GM21526 (cell line): ENCODE results near the gene KAT7.

ENCODE experiments used
- ATAC-seq: cut with Tn5 transposase; IDR thresholded peaks from one replicate; pipeline ENCODE4 v1.9.1; 2021; ENCODE audit warnings: moderate library complexity; ENCODE audit not compliant: unreplicated experiment, low FRiP score

Gene KAT7

DNA sequence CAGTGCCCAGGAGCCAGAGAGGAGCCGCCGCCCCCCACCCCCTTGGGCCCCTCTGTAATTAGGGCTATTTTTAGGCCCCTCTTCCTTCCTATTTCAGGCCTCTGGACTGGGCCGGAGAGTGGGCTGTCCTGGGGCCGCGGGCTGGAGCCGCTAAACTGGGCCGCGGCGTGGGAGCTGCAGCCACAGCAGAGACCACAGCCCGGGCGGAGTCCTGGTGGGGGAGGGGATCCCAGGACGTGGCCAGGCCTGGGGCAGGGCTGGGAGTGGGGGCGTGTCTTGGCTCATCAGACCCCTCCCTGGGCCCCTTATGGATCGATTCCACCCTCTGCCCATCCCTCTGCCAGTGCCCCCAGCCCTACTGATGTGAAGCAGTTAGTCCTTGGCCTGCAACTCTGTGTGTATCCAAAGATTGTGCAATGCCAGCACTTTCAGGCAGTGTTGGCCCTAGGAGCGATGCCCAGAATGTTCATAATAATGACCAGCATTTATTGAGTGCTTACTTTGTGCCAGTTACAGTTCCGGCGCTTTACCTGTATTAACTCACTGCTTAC lies 74.4 kb downstream of the KAT7 start:
- no peak for ATAC-seq

DNA sequence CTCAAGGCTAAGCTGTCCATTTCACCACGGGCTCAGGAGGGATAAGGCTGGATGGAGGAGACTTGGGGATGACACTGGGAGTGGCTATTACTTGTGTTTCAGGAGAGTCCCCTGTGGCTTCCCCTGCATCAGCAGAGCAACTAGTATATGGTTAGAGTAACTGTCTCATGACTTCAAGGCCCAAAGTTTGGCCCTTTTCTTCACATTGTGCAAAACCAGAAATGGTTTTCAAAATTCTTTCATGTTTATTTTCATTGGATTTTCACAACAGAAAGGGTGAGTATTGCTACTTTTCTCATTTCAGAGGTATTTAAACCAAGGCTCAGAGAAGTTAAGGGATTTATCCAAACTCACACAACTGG lies 77.5 kb downstream of the KAT7 start:
- ATAC-seq = no peak

GRCh38 chr17:49866882-49867413 lies 78.5 kb downstream of the KAT7 start:
- ATAC-seq = no peak

- ATAC-seq = no peak
Observed at GRCh38 chr17:49869038-49869374, 80.5 kb downstream of the KAT7 start.

GRCh38 chr17:49870298-49870697 lies 81.8 kb downstream of the KAT7 start:
- ATAC-seq = no peak

GRCh38 chr17:49871211-49871610 lies 82.7 kb downstream of the KAT7 start:
- no peak for ATAC-seq

DNA sequence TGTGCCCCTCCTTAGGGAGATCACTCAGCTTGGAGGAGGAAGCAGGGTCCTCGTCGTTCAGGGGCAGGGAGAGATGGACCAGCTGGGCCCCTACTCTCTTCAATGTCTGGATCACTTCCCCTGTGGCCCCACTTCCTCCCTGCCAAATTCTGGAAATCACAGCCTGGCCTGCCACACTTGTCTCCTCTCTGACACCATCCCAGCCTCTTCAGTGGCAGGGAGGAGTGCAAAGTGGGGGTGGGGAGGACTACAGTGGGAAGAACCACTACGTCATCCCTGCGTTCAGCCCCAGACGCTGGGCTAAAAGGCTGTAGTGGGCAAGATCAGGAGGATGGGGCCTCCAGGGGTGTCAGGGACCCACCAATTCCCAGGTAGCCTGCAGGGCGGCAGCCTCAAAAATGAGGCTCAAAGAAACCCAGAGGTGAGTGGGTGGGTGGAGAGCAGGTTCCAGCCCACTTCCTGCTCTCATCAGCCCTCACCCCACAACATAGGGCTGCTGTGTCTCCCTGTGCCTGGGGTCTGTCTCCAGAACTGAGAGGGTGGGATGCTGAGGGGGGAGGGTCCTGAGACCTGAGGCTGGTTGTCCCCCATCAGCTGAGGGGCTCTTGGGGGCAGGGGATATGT lies 84.4 kb downstream of the KAT7 start:
- no peak for ATAC-seq

- ATAC-seq = no peak
Observed at GRCh38 chr17:49873466-49873865, 85.0 kb downstream of the KAT7 start.

GRCh38 chr17:49873926-49874325 lies 85.4 kb downstream of the KAT7 start:
- no peak for ATAC-seq

DNA sequence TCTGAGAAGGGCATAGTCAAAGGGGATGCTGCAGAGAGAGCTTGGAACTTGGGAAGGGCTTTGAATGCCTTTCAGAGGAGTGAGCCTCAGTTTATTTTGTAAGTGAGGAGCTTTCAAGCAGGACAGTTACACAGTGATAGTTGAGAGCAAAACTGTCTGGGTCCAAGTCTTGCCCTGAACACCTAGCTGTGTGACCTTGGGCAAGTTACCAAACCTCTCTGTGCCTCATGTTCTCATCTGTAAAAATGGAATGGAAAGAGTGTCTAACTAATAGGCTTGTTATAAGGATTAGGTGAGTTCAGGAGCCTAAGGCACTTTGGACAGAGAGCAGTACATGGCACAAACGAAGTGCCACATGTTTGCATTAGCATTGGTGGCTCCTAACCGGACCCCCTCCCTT lies 86.4 kb downstream of the KAT7 start:
- no peak for ATAC-seq

- no peak for ATAC-seq
Observed at GRCh38 chr17:49875685-49876084, 87.2 kb downstream of the KAT7 start.

DNA sequence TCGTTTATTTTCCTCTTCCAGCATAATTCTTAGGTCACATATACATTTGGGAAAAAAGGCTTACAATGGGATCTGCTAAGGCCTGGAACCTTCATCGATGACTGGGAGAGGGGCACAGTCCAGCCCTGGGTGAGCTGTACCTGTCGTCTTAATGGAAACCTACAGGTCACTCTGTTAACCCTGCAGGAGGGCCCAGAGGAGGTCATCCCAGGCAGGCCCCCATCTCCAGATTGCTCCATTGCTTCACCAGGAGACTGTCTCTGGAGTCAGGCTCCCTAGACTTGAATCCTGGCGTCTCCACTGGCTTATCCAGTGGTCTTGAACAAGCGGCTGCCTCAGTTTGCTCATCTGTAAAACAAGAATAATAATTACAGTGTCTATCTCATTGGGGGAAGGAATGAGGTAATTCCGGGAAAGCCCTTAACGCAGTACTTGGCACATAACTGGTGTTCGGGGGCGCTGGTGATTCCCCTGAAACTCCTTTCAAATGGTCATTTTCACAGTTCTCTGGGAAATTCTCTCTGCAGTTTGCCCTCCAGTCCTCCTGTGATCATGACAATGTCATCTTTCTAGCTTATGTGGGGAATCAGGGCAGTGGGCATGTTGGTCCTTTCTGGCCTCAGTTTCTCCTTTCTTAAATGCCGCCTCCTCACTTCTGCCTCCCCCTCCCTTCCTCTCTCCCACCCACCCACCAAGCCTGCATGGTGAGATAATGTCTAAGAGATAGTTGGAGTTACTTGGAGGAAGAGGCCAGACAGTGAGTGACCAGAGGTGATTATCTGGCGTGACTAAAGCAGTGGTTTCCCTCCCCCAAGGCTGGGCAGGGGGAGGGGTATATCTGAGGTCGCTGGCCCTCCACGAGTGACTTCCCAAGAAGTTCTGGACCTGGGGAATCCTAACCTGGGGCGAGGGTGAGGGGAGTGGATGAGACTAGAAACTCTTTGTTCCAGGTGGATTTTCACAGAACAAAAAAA lies 90.7 kb downstream of the KAT7 start:
- no peak for ATAC-seq

DNA sequence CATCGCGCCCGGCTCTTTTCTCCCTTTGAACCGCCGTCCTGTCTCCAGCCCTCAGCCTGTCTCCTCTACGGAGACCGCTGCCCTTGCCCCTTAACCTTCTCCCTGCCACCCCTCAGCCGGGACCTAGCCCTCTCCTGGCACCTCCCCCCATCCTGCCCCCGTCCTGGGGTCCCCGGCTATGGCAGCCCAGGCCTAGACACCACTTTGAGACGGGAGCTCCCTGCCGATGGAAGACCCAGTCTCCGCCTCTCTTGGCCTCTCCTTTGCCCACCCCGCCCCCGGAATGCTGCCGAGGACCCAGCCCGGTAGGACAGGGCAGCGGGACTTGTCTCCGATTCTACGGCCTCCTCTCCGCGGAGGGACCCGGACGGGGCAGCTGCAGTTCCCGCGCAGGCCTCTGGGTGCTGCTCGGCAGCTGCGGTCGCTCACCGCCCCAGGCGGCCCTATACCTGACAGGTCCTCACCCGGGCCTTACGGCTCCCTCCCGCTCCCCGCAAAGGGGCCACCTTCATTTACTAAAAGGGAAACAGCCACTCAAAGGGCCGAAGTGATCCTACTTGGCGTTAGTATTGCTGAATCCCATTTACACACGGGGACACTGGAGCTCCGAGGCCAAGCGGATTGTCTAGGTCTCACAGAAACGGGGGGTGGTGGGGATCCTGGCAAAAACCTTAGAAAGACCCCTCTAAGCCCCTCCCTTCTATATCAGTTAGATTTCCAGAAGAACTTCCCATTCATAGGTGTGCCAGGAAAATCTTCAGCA lies 92.0 kb downstream of the KAT7 start:
- no peak for ATAC-seq

DNA sequence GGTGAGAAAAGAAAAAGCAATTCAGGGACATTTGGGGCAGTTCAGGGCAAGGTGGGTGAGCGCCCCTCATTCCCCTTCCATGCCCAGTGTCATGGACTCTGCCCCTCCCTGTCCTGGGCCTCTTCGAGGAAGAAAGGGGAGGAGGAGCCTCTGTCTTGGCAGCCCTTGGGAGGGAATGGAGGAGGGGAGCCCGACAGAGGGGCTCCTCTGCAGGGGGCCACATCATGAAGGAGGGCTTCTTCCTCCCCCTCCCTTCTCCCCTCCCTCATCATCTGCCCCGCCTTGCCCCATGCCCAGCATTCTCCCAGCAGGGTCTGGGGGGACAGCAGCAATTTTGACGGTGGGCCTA lies 92.5 kb downstream of the KAT7 start:
- no peak for ATAC-seq

- no peak for ATAC-seq
Observed at GRCh38 chr17:49882434-49882833, 94.0 kb downstream of the KAT7 start.
